Uterus (tissue), 2 donors: ENCODE results near the gene CYYR1.

Experiments
- POLR2A ChIP-seq, 2 donors: fragments of 450-650 bp; IDR thresholded peaks; one replicate each; pipeline ENCODE4 v1.6.1; 2016; ENCODE audit warnings: antibody characterized with exemption in 2 of 2, mild to moderate bottlenecking in 1 of 2, moderate library complexity in 1 of 2
- TF ChIP-seq, protein P1 (sequence below), 4 experiments: fragments of 200-600 bp in 2 of 4; fragments of 450-650 bp in 2 of 4; sonication (generic) in 2 of 4; IDR thresholded peaks; one replicate each; pipeline ENCODE4 v1.5.1; 2016 to 2019; ENCODE audit warnings: antibody characterized with exemption in 4 of 4, mild to moderate bottlenecking in 2 of 4, moderate library complexity in 1 of 4

DNA sequence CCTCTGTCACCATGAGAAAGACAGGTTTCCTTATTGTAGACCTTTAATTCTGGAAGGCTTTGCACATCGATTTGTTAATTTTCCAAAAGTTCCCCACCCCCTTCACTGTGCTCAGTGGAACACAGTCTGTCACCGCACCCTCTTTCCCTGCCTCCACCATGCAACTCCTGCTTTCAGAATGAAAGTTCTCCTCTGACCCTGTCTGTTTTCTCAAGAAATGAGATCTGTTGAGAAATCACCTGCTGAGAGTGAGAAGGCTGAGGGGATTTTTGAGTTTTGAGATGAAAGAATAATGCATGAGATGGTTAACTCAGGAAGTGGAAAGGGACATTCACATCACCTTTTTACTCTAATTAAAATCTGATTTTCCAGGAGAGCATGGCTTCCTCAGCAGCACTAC is 99.6 kb downstream of the CYYR1 start:
- TF ChIP-seq, protein P1, sequence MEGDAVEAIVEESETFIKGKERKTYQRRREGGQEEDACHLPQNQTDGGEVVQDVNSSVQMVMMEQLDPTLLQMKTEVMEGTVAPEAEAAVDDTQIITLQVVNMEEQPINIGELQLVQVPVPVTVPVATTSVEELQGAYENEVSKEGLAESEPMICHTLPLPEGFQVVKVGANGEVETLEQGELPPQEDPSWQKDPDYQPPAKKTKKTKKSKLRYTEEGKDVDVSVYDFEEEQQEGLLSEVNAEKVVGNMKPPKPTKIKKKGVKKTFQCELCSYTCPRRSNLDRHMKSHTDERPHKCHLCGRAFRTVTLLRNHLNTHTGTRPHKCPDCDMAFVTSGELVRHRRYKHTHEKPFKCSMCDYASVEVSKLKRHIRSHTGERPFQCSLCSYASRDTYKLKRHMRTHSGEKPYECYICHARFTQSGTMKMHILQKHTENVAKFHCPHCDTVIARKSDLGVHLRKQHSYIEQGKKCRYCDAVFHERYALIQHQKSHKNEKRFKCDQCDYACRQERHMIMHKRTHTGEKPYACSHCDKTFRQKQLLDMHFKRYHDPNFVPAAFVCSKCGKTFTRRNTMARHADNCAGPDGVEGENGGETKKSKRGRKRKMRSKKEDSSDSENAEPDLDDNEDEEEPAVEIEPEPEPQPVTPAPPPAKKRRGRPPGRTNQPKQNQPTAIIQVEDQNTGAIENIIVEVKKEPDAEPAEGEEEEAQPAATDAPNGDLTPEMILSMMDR (IDR thresholded peaks at IDR 0.05): no peak
- TF ChIP-seq POLR2A (IDR thresholded peaks at IDR 0.05): no peak
